Tibial nerve (tissue), 4 donors: ENCODE measurements around the gene EAF1.

Source experiments
- CTCF ChIP-seq, 5 experiments: fragments of 200-600 bp in 3 of 5; fragments of 450-650 bp in 2 of 5; sonication (generic) in 3 of 5; IDR thresholded peaks; one replicate each; pipeline ENCODE4 v1.5.1; 2016 to 2019; ENCODE audit warnings: antibody characterized with exemption in 5 of 5, mild to moderate bottlenecking in 3 of 5, moderate library complexity in 2 of 5
- EP300 ChIP-seq, 2 donors: sonication (generic); formaldehyde crosslinking; IDR thresholded peaks; one replicate each; pipeline ENCODE4 v1.6.1; 2017; ENCODE audit warnings: antibody characterized with exemption in 2 of 2, mild to moderate bottlenecking in 1 of 2
- POLR2A ChIP-seq, 2 donors: fragments of 450-650 bp; IDR thresholded peaks; one replicate each; pipeline ENCODE4 v1.6.1; 2017; ENCODE audit warnings: antibody characterized with exemption in 2 of 2, mild to moderate bottlenecking in 2 of 2, moderate library complexity in 2 of 2

GRCh38 chr3:15399970-15400369 lies 27.4 kb upstream of the EAF1 start:
- no peak for TF ChIP-seq POLR2A (IDR thresholded peaks at IDR 0.05)
- no peak for TF ChIP-seq CTCF (IDR thresholded peaks at IDR 0.05)
- no peak for TF ChIP-seq EP300 (IDR thresholded peaks at IDR 0.05)
